ENCODE results near the gene FSTL4. TPM values are rescaled to one million over a fixed set of nuclear protein-coding genes. Genes with fewer than 3 reads are reported as not detected.
A peak's percentile ranks its signal among the peaks of the same experiment; 100 is the strongest.

FSTL4 gene
- total RNA-seq, 2 donors from 2014 or later: 4.4 to 5.5 TPM

DNA sequence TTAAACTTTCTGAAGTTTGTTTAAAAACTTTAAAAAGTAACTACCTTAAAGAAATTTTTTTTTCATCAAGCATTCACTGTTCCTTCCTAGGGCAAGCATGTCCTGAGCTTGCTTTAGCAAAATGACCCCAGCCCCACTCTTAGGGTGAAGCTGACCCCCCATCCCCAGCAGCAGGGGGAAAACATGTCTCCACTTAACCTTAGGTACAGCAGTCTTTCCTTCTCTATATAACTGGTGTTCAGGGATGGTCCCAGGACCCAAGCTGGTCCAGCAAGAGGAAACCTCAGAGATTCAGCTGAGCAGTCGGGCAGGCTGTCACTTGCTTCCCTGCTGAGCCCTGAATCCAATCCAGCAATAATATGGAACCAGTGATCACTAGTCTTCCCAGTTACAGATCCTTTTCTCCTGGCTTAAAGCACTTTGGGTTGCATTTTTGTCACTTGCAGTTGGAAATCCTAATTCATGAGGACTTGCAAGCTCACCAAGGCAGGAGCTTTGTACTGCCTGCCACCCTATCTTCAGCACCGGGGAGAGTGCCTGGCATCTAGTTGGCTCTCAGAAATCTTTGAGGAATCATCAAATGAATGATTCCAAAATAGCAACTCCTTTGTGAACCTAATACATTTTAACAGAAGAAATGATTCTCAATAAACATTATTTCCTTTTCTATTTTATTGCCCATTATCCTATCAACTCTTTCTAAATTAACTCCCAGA, 91.2 kb downstream of the FSTL4 start:
- Mint-ChIP-seq H3K27ac (no peak overlapping the region), H3K36me3 (ENCODE audit: low read depth) (no peaks in the 10 kb centered on the region), H3K27me3 (ENCODE audit: insufficient read depth) (peaks cover 38% of the 10 kb centered on the region), H3K9me3 (no peaks in the 10 kb centered on the region), H3K4me3 (no peak overlapping the region), H3K4me1 (peaks cover 27% of the 10 kb centered on the region)
- Histone ChIP-seq H3K27me3 (ENCODE audit: control insufficient read depth, insufficient read depth, low read length, poor library complexity, severe bottlenecking) (peaks cover 6% of the 10 kb centered on the region), H3K4me1 (ENCODE audit: control insufficient read depth, insufficient read depth, low read length) (no peaks in the 10 kb centered on the region), H3K9ac (ENCODE audit: extremely low read depth, low read length, poor library complexity, severe bottlenecking) (no peak overlapping the region), H3K4me3 (ENCODE audit: low read length) (no peak overlapping the region), H3K9me3 (ENCODE audit: control insufficient read depth, low read length) (no peaks in the 10 kb centered on the region), H3K36me3 (ENCODE audit: control insufficient read depth, insufficient read depth, low read length) (no peaks in the 10 kb centered on the region), H3K27ac (ENCODE audit: low read depth, low read length) (no peak overlapping the region)
- peak; percentile 22 for DNase-seq
- TF ChIP-seq, protein P1, sequence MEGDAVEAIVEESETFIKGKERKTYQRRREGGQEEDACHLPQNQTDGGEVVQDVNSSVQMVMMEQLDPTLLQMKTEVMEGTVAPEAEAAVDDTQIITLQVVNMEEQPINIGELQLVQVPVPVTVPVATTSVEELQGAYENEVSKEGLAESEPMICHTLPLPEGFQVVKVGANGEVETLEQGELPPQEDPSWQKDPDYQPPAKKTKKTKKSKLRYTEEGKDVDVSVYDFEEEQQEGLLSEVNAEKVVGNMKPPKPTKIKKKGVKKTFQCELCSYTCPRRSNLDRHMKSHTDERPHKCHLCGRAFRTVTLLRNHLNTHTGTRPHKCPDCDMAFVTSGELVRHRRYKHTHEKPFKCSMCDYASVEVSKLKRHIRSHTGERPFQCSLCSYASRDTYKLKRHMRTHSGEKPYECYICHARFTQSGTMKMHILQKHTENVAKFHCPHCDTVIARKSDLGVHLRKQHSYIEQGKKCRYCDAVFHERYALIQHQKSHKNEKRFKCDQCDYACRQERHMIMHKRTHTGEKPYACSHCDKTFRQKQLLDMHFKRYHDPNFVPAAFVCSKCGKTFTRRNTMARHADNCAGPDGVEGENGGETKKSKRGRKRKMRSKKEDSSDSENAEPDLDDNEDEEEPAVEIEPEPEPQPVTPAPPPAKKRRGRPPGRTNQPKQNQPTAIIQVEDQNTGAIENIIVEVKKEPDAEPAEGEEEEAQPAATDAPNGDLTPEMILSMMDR (conservative IDR thresholded peaks at IDR 0.05): no peak
- WGBS, 2 experiments (ENCODE audit: insufficient coverage in 1 of 2, insufficient read length in 1 of 2): 86 to 88% methylated on average over 2 of the region's 2 CpGs

DNA sequence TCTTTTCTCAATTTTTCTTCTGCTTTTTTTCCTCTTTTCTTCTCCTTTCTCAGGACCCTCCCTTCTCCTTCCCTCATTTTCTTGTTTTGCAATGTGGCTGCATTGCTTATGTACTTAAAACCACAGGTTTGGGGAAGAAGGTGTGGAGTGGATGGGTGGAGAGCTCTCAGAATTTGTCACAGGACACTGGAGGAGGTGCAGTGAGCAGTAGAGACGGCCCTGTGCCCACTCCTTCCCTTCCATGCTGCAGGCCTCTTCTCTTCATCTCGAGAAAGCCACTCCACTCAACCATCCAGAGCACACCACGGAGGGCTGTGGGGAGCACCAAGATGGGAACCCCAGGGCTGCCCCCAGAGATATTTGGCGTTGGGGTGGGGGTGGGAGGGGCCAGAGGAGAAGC, 92.3 kb downstream of the FSTL4 start:
- H3K9me3 ChIP-seq (ENCODE audit: control insufficient read depth, low read length): no peaks in the 10 kb centered on the region
- H3K4me1 Mint-ChIP-seq: peaks cover 17% of the 10 kb centered on the region
- no peaks in the 10 kb centered on the region for H3K36me3 Mint-ChIP-seq (ENCODE audit: low read depth)
- DNase-seq: peak; percentile 41
- H3K4me1 ChIP-seq (ENCODE audit: control insufficient read depth, insufficient read depth, low read length): no peaks in the 10 kb centered on the region
- H3K9me3 Mint-ChIP-seq: no peaks in the 10 kb centered on the region
- H3K4me3 ChIP-seq (ENCODE audit: low read length): no peak overlapping the region
- H3K9ac ChIP-seq (ENCODE audit: extremely low read depth, low read length, poor library complexity, severe bottlenecking): no peak overlapping the region
- H3K27ac Mint-ChIP-seq: no peak overlapping the region
- no peak overlapping the region for H3K4me3 Mint-ChIP-seq
- H3K27me3 ChIP-seq (ENCODE audit: control insufficient read depth, insufficient read depth, low read length, poor library complexity, severe bottlenecking): no peaks in the 10 kb centered on the region
- peaks cover 28% of the 10 kb centered on the region for H3K27me3 Mint-ChIP-seq (ENCODE audit: insufficient read depth)
- no peaks in the 10 kb centered on the region for H3K36me3 ChIP-seq (ENCODE audit: control insufficient read depth, insufficient read depth, low read length)
- TF ChIP-seq, protein P1 (conservative IDR thresholded peaks at IDR 0.05): no peak
- H3K27ac ChIP-seq (ENCODE audit: low read depth, low read length): no peak overlapping the region
- 63 to 85% methylated on average over 1 to 4 of the region's 4 CpGs for whole genome bisulfite sequencing, 2 experiments (ENCODE audit: insufficient coverage in 1 of 2, insufficient read length in 1 of 2)

DNA sequence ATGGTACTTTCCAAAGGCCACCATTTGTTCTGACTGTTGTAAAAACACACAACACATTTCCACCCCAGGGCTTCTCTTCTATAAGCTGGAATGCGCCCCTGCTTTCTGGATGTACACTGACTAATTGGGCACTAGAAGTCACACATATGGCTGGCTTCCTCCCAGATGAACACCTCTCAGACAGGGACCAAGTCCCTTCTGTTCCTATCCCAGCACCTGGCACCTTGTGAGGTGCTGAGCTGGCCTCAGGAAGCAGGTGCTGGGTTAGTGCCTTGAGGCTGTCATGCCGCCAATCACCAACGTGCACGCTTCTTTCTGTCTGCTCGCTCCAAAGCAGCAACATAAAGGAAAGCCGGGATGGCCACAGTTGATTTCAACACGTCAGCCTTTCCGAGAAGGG, 93.2 kb downstream of the FSTL4 start:
- TF ChIP-seq, protein P1 (conservative IDR thresholded peaks at IDR 0.05): no peak
- 87 to 91% methylated on average over 7 to 8 of the region's 8 CpGs for WGBS, 2 experiments (ENCODE audit: insufficient coverage in 1 of 2, insufficient read length in 1 of 2)
- Histone ChIP-seq H3K27me3 (ENCODE audit: control insufficient read depth, insufficient read depth, low read length, poor library complexity, severe bottlenecking) (no peaks in the 10 kb centered on the region), H3K4me3 (ENCODE audit: low read length) (no peak overlapping the region), H3K4me1 (ENCODE audit: control insufficient read depth, insufficient read depth, low read length) (no peaks in the 10 kb centered on the region), H3K9ac (ENCODE audit: extremely low read depth, low read length, poor library complexity, severe bottlenecking) (no peak overlapping the region), H3K9me3 (ENCODE audit: control insufficient read depth, low read length) (no peaks in the 10 kb centered on the region), H3K27ac (ENCODE audit: low read depth, low read length) (no peak overlapping the region), H3K36me3 (ENCODE audit: control insufficient read depth, insufficient read depth, low read length) (no peaks in the 10 kb centered on the region)
- no peaks in the 10 kb centered on the region for H3K9me3 Mint-ChIP-seq
- H3K4me3 Mint-ChIP-seq: no peak overlapping the region
- peak; percentile 37 for DNase-seq
- no peaks in the 10 kb centered on the region for H3K36me3 Mint-ChIP-seq (ENCODE audit: low read depth)
- no peak overlapping the region for H3K27ac Mint-ChIP-seq
- H3K4me1 Mint-ChIP-seq: peaks cover 11% of the 10 kb centered on the region
- H3K27me3 Mint-ChIP-seq (ENCODE audit: insufficient read depth): peaks cover 19% of the 10 kb centered on the region
